ENCODE data around the gene CPEB4.

The CPEB4 gene

GRCh38 chr5:173984218-173984617, 96.1 kb downstream of the CPEB4 start:
- DNase-seq = no peak

GRCh38 chr5:173988554-173989431, 100.6 kb downstream of the CPEB4 start, which contains the start of gene C5orf47:
Gene C5orf47, plus strand, starts transcription at chr5:173989170. Its CDS starts 94 bp downstream, at chr5:173989264.
- no peak for DNase-seq

- DNase-seq = no peak
Measured at GRCh38 chr5:173989432-173990082, 101.4 kb downstream of the CPEB4 start.

DNA sequence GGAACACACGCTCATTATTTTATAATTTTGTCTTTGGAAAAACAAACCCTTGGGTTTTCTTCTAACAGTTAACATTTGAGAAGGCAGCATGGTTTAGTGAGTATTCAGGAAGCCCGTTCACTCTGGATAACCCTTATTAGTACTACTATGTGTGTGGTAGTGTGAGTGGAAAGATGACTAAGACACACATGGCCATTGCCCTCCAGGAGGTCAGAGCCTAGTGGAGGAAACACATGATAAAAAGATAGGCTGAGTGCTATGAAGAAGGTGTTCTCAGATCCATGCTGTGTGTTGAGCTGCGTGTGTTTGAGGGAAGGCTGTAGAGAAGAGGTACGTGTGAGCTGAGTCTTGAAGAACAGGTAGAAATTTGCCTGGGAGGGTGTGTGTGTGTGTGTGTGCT, 109.2 kb downstream of the CPEB4 start:
- DNase-seq = no peak

DNA sequence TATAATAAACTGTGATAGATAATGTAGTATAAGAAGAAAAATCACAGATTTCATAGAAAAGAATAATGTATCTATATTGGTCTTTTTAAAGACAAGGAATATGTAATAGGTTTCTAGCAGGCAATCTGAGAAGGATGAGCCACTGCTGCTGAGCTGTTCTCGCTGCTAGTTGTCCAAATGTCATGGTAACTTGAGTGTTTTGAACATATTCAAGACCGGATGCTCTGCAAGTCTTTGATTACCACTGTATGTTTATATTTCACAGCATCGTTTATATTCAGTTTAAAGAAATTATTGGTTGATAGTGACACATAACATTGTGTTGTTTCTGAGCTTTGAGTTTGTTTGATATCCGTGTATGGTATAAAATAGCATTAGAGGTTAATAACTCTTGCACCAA, 110.4 kb downstream of the CPEB4 start:
- DNase-seq = no peak

- DNase-seq = no peak
Measured at GRCh38 chr5:174000076-174000475, 111.9 kb downstream of the CPEB4 start.

DNA sequence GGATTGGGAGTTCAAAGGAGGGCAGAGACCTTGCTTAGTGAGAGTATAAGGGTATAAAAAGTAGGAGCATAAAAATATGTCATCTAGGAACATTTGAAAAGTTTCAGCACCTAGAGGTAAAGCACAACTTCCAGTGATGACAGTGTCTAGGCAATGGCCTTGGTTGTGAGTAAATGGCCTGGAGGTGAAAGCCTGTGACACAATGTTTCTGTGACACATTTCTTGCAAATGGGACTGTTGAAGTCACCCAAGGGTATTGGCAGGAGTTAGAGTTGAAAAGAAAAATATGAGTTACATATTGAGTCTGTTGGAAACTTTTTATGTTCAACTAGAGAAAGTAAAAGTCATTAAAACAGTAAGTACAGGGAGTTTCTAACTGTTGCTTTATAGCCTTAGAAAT, 115.6 kb downstream of the CPEB4 start:
- DNase-seq = no peak

GRCh38 chr5:174008922-174009321, 120.8 kb downstream of the CPEB4 start:
- DNase-seq = no peak

GRCh38 chr5:174010365-174010764, 122.2 kb downstream of the CPEB4 start:
- DNase-seq = no peak

DNA sequence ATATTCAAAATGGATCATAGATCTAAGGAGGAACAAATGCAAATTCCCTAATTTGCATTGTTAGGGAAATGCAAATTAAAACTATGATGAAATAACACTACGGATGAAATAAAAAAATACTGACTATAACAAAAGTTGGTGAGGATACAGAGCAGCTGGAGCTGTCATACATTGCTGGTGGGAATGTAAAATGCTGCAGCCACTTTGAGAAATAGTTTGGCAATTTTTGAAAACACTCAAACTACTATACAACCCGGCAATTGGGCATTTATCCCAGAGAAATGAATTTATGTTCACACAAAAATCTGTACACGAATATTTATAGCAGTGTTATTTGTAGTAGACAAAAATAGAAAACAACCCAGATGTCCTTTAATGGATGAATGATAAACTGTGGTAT, 123.3 kb downstream of the CPEB4 start:
- no peak for DNase-seq

Measured in T-helper 1 cell (primary cell).